ENCODE measurements around the gene FCER2. TPM values are rescaled to one million over a fixed set of nuclear protein-coding genes. Genes with fewer than 3 reads are reported as not detected.

The FCER2 gene
- total RNA-seq, 1 experiment from 2014 or later = not detected

DNA sequence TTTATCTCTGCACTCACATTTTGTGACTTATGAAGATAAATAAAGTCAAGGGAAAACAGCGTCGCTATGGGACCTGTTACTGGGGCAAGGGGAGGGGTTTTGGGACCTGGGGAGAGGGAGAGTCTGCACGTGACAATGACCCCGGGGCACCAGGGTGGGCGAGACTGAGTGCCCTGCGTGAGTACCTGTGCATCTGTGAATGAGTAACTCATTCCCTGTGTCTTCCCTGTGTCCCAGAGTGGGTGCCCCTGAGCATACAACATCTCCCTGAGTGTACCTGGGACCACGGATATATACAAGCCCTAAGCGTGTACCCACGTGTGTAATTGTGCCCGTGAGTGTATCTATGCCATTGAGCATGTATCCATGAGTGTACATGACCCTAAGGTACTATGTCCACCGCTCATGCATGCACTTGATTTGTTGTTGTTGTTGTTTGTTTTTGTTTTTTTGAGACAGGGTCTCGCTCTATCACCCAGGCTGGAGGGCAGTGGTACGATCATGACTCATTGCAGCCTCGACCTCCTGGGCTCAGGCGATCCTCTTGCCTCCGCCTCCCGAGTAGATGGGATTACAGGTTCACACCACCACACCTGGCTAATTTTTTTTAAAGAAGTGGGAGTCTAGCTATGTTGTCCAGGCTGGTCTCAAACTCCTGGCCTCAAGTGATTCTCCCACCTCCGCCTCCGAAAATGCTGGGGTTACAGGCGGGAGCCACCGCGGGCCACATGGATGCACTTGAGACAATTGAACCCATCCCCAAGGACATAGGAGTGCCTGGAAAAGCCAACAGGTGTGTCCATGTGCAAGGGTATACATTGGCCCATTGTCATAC, 21.9 kb downstream of the FCER2 start:
- Histone ChIP-seq H4K8ac (replicated peaks; ENCODE audit: insufficient read length, low read depth, low read length) (no peak overlapping the region), H2BK15ac (ENCODE audit: low read depth, low read length) (no peak overlapping the region), H3T11ph (ENCODE audit: low read length) (no peak overlapping the region), H2AFZ (ENCODE audit: low read length) (no peak overlapping the region), H3K4ac (ENCODE audit: low read depth, low read length) (no peak overlapping the region), H3K23me2 (ENCODE audit: insufficient read length, low read depth, low read length, poor library complexity, severe bottlenecking) (peaks cover 7% of the 10 kb centered on the region), H3K4me2 (ENCODE audit: insufficient read depth, insufficient read length, low read length) (peak overlapping the region; percentile 11), H3K14ac (ENCODE audit: insufficient read depth, low read length) (no peak overlapping the region), H3K56ac (ENCODE audit: insufficient read length, low read depth, low read length) (no peak overlapping the region), H2BK5ac (ENCODE audit: insufficient read length, low read length) (no peak overlapping the region), H2BK20ac (ENCODE audit: low read depth, low read length, poor library complexity, severe bottlenecking) (no peak overlapping the region), H3K18ac (ENCODE audit: insufficient read length, low read depth, low read length) (no peak overlapping the region), H3K4me1 (ENCODE audit: insufficient read depth, low read length) (no peaks in the 10 kb centered on the region), H4K20me1 (ENCODE audit: control insufficient read depth, insufficient read depth, insufficient read length) (no peaks in the 10 kb centered on the region), H3K23ac (ENCODE audit: insufficient read length, low read depth, low read length) (no peak overlapping the region), H3K27ac (ENCODE audit: insufficient read length, low read depth, low read length) (no peak overlapping the region), H3K9ac (ENCODE audit: extremely low read depth, insufficient read length, low read length) (no peak overlapping the region), H2BK120ac (ENCODE audit: low read depth, low read length, poor library complexity, severe bottlenecking) (no peak overlapping the region), H3K27me3 (ENCODE audit: insufficient read depth, low read length) (no peaks in the 10 kb centered on the region), H3K79me1 (ENCODE audit: insufficient read depth, low read depth, low read length, poor library complexity, severe bottlenecking) (no peaks in the 10 kb centered on the region), H2BK12ac (ENCODE audit: insufficient read length, low read depth, low read length) (no peak overlapping the region), H3K79me2 (ENCODE audit: insufficient read depth, low read length) (no peaks in the 10 kb centered on the region), H2AK5ac (ENCODE audit: insufficient read length, low read length) (no peak overlapping the region), H4K5ac (ENCODE audit: insufficient read length, low read depth, low read length) (no peak overlapping the region), H3K9me3 (ENCODE audit: control insufficient read depth, low read depth, low read length) (no peaks in the 10 kb centered on the region), H4K91ac (ENCODE audit: insufficient read length, low read depth, low read length) (no peak overlapping the region)
- WGBS (ENCODE audit: extremely low coverage, insufficient read length, low lambda C conversion rate) = no CpG with 5 or more reads among the region's 22 CpGs
- H3K9me3 Mint-ChIP-seq = no peaks in the 10 kb centered on the region; a peak in 1 of 5 replicates
- peaks cover 46% of the 10 kb centered on the region for H3K27me3 Mint-ChIP-seq (ENCODE audit: low read depth)
- peaks cover 10 to 22% of the 10 kb centered on the region in 2 experiments for H3K4me1 Mint-ChIP-seq
- DNase-seq = no peak
- TF ChIP-seq, protein P1, sequence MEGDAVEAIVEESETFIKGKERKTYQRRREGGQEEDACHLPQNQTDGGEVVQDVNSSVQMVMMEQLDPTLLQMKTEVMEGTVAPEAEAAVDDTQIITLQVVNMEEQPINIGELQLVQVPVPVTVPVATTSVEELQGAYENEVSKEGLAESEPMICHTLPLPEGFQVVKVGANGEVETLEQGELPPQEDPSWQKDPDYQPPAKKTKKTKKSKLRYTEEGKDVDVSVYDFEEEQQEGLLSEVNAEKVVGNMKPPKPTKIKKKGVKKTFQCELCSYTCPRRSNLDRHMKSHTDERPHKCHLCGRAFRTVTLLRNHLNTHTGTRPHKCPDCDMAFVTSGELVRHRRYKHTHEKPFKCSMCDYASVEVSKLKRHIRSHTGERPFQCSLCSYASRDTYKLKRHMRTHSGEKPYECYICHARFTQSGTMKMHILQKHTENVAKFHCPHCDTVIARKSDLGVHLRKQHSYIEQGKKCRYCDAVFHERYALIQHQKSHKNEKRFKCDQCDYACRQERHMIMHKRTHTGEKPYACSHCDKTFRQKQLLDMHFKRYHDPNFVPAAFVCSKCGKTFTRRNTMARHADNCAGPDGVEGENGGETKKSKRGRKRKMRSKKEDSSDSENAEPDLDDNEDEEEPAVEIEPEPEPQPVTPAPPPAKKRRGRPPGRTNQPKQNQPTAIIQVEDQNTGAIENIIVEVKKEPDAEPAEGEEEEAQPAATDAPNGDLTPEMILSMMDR (conservative IDR thresholded peaks at IDR 0.05) = no peak
- H3K27ac Mint-ChIP-seq = peak overlapping the region in 1 of 3 experiments; percentile 52; a peak in 2 of 7 replicates
- peak overlapping the region; percentile 44 to 71 for H3K4me3 Mint-ChIP-seq
- H3K36me3 Mint-ChIP-seq (ENCODE audit: insufficient read depth in 1 of 3, low read depth in 3 of 3) = peaks cover 6 to 18% (median 12%) of the 10 kb centered on the region in 3 experiments
